Activated CD4-positive, alpha-beta T cell treated with anti-CD3 and anti-CD28 coated beads, Interleukin-10, Interleukin-2, amounts not matched to agents 100 ng/mL and 50 ng/mL, durations not matched to agents 16 hours and 8 hours (primary cell): ENCODE results near the gene STOX1.
"Not testable (repeated sequence)": the region's sequence is repeated elsewhere in the genome, so short reads cannot be mapped to it uniquely, and the experiment has no call there.

Source experiments
- DNase-seq: peaks from one replicate; pipeline ENCODE4 v3.0.0-alpha.2; 2020

STOX1 gene

DNA sequence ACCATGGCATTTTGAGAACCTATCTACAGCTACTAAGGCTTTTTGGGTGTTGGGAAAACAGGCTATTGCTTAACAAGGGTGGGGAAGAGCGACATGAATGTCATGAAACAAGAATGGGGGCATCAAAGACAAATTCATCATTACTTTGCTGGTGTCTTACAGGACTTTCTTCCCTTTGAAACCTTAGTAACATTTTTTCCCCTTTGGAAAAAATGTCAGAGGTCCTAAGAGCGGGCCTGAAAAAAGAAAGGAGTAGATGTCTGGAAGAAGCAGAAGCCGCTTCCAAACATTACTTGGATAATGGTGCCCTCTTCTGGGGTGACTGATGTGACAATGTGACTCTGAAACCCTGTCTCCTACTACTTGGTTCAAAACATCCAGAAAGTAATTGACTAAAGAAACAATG lies 70.0 kb downstream of the STOX1 start:
- peak; percentile 65 for DNase-seq

DNA sequence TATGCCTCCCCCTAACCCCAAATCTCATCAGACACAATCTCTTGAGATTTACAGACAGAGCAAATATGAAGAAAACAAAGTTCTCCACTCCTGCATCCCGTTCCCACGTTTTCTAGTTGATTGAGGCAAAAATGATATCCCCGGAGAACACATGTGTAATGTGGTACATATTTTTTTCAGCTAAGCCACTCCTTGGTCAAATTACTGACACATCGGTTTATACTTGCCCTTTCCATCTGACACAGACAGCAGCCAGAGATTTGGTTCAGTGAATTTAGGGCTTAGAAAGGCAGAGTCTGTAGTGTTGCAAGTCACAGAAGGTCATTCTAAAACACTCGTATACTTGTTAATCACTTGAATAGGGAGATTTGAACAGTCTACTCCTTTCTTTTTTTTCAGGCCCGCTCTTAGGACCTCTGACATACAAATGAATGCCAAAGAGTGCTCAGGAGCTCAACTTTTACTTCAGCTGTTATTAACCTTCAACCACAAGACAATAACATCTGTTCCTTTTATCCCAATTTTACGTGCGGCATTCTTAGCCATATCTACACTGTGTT lies 71.9 kb downstream of the STOX1 start:
- DNase-seq: no peak

DNA sequence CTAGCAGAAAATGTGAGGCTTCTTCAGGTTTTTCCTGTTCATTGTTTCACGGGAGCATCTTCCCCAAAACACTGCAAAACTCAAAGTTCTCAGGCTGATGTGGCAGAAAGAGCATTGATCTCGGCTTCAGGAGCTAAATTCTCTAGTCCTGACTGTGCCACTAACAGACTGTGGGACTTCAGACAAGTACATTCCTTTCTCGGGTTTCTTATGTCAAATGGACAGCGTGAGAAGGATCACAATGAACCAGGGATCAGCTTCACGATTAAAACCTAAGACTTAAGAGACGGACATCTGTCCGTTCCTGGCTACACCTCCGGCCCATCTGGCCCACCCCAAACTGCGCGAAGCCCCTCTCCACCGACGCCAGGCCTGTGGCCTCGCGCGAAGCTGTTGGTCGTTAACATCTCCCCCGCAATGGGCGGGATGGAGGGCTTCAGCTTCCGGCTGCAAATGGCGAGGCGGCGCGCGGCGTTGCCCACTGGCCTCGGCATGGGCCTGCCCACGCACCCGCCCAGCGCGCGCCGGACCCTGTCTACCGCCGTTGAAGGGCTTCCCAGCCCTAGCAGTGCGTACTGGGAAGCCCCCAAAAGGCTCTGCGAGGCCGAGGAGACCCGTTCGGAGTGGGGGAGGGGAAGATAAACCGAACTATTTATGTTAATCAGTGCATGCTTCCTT lies 73.2 kb downstream of the STOX1 start:
- DNase-seq: no peak

DNA sequence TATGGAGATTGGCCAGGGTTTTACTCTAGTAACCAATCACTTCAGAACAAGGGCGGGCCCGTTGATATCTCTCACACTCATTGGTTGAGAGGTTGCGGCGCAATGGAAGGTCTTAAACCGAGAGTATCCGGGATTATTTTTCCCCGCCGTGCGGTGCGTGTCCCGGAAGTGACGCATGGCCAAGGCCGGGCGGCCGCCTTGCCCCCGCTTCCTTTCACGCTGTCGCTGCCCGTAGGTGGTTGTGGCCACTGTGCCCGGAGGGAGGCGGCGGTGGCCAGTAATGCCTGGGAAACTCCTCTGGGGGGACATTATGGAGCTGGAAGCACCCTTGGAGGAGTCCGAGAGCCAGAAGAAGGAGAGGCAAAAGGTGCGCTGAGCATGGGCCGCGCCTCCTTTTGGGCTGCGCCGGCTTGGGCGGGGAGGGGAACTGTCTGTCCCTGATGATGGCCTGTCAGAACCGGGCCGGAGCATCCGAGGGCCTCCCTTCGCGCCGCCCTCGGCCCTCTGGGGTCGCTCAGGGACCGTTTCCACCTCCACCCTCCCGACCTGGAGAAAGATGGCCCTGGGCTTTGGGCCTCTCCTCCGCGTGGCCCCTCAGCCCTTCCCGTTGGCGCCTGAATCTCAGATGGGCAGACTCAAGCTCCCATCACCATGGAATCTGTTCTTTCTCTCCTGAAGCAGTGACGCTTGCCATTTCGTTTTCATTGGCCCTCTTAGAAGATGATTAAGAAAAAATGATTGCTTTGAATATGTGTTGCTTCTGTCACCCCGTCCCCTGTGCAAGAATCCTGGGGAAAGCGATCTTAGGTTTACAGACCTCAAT lies 74.0 kb downstream of the STOX1 start, which contains the start of gene DDX50:
TSS of gene DDX50 (plus strand) at position 211 of the 823 bp plus-strand sequence. CDS start at position 281, 70 bp downstream.
- DNase-seq: peak; percentile 98

DNA sequence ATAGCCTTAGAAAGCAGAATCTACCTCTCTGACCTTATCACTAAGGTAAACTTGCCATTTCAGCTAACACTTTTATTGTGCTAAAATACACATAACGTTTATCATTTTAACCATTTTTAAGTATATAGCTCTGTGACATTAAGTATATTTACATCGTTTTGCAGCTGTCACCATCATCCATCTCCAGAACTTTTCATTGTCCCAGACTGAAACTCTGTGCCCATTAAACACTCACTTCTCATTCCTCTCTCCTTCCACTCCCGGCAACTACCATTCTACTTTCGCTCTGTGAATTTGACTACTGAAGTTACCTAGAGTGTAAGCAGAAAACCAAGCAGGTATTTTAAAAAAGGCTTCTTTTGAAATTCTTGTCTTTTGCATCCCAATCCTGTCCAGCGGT lies 75.1 kb downstream of the STOX1 start:
- no peak for DNase-seq

DNA sequence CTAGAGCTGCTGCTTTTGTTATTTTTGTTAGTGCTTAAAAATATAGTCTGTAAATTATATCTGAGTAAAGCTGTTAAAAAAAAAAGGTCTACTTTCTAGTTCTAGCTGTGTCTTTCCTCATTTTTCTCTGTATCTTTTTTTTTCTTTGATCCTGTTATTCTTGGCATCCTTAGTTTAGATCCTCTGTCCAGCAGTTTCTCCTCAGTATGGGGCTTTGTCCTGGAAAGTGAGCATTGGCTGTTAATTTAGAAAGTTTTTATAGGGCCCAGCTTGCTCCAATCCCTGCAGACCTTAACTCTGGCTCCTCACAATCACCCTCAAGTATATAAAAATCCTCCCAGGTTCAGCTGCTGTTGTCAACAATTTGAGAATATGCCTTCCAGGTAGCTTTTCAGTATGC lies 97.3 kb downstream of the STOX1 start:
- DNase-seq: no peak

DNA sequence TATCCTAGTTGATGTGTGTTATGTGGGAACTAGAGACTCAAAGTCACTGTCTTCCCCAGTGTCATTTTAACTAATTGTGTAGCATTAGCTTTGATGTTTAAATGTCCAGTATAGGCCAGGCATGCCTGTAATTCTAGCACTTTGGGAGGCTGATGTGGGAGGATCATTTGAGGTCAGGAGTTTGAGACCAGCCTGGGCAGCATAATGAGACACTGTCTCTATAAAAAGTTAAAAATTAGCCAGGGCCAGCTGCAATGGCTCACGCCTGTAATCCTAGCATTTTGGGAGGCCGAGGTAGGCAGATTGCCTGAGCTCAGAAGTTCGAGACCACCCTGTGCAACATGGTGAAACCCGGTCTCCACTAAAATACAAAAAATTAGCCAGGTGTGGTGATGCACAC lies 98.2 kb downstream of the STOX1 start:
- DNase-seq: no peak

DNA sequence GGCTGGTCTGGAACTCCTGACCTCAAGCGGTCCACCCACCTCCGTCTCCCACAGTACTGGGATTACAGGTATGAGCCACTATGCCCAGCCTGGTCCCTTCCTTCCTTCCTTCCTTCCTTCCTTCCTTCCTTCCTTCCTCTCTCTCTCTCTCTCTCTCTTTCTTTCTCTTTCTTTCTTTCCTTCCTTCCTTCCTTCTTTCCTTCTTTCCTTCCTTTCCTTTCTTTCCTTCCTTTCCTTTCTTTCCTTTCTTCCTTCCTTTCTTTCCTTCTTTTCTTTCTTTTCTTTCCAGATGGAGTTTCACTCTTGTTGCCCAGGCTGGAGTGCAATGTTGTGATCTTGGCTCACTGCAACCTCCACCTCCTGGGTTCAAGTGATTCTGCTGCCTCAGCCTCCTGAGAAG lies 101.8 kb downstream of the STOX1 start:
- DNase-seq: not testable (repeated sequence)

DNA sequence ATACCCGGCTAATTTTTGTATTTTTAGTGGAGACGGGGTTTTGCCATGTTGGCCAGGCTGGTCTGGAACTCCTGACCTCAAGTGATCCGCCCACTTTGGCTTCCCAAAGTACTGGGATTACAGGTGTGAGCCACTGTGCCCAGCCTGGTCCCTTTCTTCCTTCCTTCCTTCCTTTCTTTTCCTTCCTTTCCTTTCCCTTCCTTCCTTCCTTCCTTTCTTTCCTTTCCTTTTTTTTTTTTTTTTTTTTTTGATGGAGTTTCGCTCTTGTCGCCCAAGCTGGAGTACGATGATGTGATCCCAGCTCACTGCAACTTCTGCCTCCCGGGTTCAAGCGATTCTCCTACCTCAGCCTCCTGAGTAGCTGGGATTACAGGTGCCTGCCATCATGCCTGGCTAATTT lies 102.6 kb downstream of the STOX1 start:
- not testable (repeated sequence) for DNase-seq

DNA sequence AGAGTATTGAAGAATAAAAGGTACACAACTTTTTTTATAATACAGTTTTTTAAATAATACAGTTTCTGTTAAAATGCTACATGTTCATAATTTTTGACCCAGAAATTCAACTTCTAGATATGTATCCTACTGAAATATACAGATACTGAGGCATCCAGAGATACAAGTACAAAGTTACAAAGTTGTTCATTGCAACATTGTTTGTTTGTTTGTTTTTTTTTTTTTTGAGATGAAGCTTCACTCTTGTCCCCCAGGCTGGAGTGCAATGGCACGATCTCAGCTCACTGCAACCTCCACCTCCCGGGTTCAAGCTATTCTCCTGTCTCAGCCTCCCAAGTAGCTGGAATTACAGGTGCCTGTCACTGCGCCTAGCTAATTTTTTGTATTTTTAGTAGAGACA lies 105.5 kb downstream of the STOX1 start:
- DNase-seq: not testable (repeated sequence)

DNA sequence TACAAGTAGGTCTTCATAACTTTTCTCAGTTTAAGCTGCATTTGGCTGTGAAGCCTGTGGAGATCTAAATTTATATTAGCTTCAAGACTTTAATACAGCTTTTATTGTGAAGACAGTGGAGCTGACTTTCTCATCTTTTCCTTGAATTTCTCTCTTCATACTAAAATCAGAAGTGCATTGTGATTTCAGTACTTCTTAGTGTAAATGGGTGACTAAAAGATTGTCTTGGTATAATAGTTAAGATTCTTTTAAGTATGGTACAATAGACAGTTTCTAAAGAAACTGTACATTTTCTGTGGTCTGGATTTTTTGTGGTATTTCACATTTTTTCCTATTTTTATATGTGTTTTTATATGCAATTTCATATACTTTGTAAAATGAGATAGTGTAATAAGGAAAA lies 107.7 kb downstream of the STOX1 start:
- DNase-seq: peak; percentile 28

DNA sequence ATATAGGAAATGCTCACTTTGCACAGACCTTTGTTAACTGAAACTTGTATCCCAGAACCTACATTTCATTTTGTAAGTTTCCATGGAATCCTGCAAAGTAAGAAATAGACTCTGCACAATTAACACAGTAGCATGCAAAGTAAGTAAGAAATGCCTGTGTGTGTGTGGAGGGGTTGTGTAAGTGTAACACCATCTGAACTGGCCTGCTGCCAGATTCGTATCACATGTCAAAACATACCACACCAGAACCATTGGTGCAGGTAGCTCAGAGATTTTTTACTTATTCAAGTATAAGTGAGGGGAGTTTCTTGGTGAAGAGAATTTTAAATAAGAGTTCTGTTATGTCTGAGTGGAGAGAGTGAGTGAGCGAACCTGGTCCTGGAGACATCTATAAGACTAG lies 110.8 kb downstream of the STOX1 start:
- DNase-seq: no peak

DNA sequence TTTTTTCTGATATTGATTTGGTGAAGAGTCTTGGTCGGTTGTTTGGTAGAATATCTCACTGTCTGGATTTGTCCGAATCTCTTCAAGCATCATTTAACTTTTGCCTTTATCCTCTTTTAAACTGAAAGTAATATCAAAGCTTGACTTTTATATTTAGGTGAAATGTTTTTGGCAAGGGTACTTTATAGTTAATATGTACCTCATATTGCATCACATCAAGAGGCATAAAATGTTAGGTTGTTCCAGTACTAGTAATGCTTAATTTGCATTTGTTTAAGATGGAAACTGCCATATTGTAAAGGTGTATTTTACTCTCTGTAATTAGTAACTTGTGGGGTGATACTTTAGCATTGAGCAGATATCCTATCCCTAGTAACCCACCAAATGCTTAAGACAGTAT lies 111.6 kb downstream of the STOX1 start:
- no peak for DNase-seq

DNA sequence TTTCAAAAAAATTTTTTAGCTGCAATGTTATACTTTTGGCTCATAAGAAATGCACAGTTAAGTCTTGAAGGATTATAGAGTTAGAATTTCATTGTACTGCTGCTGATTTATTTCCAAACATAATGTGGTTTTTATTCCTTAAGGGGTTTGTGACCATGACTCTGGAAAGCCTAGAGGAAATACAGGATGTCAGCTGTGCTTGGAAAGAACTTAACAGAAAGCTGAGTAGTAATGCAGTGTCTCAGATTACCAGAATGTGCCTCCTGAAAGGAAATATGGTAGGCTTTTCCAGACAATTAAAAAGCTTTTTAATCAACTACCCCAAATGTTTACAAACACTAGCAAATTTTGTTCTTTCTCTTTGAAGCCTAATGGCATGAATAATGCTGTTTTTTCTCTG lies 113.6 kb downstream of the STOX1 start:
- DNase-seq: not testable (repeated sequence)
